Measurements from ENCODE around the gene CPO.

Gene CPO

GRCh38 chr2:206969192-206969591, 29.9 kb downstream of the CPO start:
- DNase-seq: no peak
- in situ Hi-C loops (cut with HindIII; ENCODE audit: low pct_ligation_motif_present, low sequenced_read_pairs): no loop called here
- no peak overlapping the region for H3K4me3 ChIP-seq (ENCODE audit: low read depth, low read length)
- H3K27me3 ChIP-seq (replicated peaks): no peaks in the 10 kb centered on the region
- H3K36me3 ChIP-seq (replicated peaks): no peaks in the 10 kb centered on the region
- H3K27ac ChIP-seq: no peak overlapping the region
- no peak for TF ChIP-seq CTCF (IDR thresholded peaks at IDR 0.05; ENCODE audit: low read depth, low read length, missing control alignments)

GRCh38 chr2:206970589-206971360, 31.5 kb downstream of the CPO start:
- no peak overlapping the region for H3K27ac ChIP-seq
- H3K4me3 ChIP-seq (ENCODE audit: low read depth, low read length): no peak overlapping the region
- H3K27me3 ChIP-seq (replicated peaks): no peaks in the 10 kb centered on the region
- no peaks in the 10 kb centered on the region for H3K36me3 ChIP-seq (replicated peaks)
- TF ChIP-seq CTCF (IDR thresholded peaks at IDR 0.05; ENCODE audit: low read depth, low read length, missing control alignments): no peak
- in situ Hi-C loops (cut with HindIII; ENCODE audit: low pct_ligation_motif_present, low sequenced_read_pairs): no loop called here
- DNase-seq: no peak

- no peak overlapping the region for H3K27ac ChIP-seq
- no peak for TF ChIP-seq CTCF (IDR thresholded peaks at IDR 0.05; ENCODE audit: low read depth, low read length, missing control alignments)
- H3K4me3 ChIP-seq (ENCODE audit: low read depth, low read length): no peak overlapping the region
- no peak for DNase-seq
- in situ Hi-C loops (cut with HindIII; ENCODE audit: low pct_ligation_motif_present, low sequenced_read_pairs): no loop called here
- no peaks in the 10 kb centered on the region for H3K27me3 ChIP-seq (replicated peaks)
- no peaks in the 10 kb centered on the region for H3K36me3 ChIP-seq (replicated peaks)
Measured at GRCh38 chr2:206971805-206972204, 32.5 kb downstream of the CPO start.

- DNase-seq: no peak
- no peak overlapping the region for H3K4me3 ChIP-seq (ENCODE audit: low read depth, low read length)
- in situ Hi-C loops (cut with HindIII; ENCODE audit: low pct_ligation_motif_present, low sequenced_read_pairs): no loop called here
- H3K36me3 ChIP-seq (replicated peaks): no peaks in the 10 kb centered on the region
- no peak overlapping the region for H3K27ac ChIP-seq
- no peak for TF ChIP-seq CTCF (IDR thresholded peaks at IDR 0.05; ENCODE audit: low read depth, low read length, missing control alignments)
- no peaks in the 10 kb centered on the region for H3K27me3 ChIP-seq (replicated peaks)
Measured at GRCh38 chr2:206974551-206974950, 35.2 kb downstream of the CPO start.

GRCh38 chr2:206978746-206979145, 39.4 kb downstream of the CPO start:
- DNase-seq: no peak
- H3K27me3 ChIP-seq (replicated peaks): no peaks in the 10 kb centered on the region
- TF ChIP-seq CTCF (IDR thresholded peaks at IDR 0.05; ENCODE audit: low read depth, low read length, missing control alignments): no peak
- no peak overlapping the region for H3K4me3 ChIP-seq (ENCODE audit: low read depth, low read length)
- H3K27ac ChIP-seq: no peak overlapping the region
- H3K36me3 ChIP-seq (replicated peaks): no peaks in the 10 kb centered on the region
- in situ Hi-C loops (cut with HindIII; ENCODE audit: low pct_ligation_motif_present, low sequenced_read_pairs): no loop called here

GRCh38 chr2:206979365-206979764, 40.0 kb downstream of the CPO start:
- no peak overlapping the region for H3K27ac ChIP-seq
- no peaks in the 10 kb centered on the region for H3K36me3 ChIP-seq (replicated peaks)
- no peaks in the 10 kb centered on the region for H3K27me3 ChIP-seq (replicated peaks)
- no peak for DNase-seq
- TF ChIP-seq CTCF (IDR thresholded peaks at IDR 0.05; ENCODE audit: low read depth, low read length, missing control alignments): no peak
- no peak overlapping the region for H3K4me3 ChIP-seq (ENCODE audit: low read depth, low read length)
- in situ Hi-C loops (cut with HindIII; ENCODE audit: low pct_ligation_motif_present, low sequenced_read_pairs): no loop called here

Data from brain microvascular endothelial cell (primary cell).